D341Med (cell line): Measurements from ENCODE around the gene A4GALT.
A peak's percentile ranks its signal among the peaks of the same experiment; 100 is the strongest.

ENCODE experiments used
- DNase-seq: peaks from one replicate; pipeline ENCODE4 v3.0.0; 2012; ENCODE audit warnings: low spot score

A4GALT gene

DNA sequence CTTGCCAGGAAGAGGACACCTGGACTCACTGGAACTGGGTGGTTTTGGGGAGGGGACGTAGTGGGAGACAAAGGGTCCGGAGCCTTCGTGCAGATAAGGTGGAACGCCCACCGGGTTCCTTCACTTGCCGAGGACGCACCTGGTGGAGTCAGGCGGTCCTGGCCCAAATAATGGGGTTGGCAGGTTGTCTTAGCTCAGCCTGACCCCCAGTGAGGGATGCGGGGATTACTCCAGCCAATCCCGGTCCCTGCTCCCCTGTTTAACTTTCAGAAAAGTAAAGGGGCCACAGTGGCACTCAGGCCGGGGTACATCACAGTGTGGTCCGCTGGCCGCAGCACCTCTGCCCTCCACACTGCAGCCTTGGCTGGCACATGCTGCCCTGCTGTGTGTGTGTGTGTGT is 18.0 kb downstream of the A4GALT start:
- peak; percentile 15 for DNase-seq

DNA sequence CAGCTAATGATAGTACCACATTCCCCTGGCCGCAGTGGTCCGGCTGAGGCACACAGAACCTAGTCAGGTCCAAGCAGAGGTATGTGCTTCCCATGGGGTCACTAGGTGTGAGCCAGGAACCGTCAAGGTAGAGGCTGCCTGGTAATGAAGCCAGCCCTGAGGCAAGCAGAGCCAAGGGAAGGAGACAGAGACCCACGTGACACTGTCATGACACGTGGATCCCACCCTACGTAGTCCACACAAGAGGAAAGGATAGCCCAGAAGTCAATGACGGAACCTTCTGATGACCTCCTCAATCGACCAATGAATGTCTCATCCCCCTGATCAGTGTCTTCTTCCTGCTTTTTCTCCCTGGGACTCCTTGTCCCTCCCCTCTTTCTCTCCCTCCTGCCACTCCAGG is 19.0 kb downstream of the A4GALT start:
- peak; percentile 12 for DNase-seq

DNA sequence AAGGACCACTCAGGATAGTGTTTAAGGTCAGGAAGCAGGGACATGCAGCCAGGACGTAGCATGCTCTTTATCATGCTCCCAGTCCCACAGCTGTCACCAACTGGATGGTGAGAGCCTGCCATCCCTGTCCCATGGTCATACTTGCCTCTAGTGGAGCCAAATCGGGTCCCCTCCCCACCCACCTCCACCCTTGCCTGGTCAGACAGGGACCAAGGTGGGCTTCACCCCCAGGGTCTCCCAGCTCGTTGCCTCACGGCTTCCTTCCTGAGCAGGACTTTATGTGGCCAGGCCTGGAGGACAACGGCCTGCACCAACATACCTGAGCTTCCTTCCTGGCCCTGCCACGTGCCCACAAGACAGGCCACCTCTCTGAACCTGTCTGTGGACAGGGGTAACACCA is 19.8 kb downstream of the A4GALT start:
- peak; percentile 8 for DNase-seq

DNA sequence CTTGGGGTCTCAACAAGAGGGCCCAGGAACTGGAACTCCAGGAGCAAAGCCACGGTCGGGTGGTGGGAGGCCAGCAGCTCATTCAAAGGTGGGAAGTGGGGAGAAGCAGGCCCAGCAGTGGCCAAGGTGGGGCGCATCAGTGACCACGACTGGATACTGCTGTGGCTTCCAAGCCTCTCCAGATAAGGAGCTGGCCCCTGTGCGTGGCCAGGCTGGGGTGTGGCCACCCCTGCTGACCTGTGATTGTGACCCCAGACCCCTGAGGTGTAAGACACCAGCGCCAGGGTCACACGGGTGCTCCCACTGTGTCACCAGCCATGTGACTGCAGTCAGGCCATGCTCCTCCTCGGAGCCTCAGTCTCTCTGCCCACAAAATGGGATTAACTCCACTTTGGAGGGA is 20.3 kb downstream of the A4GALT start:
- peak; percentile 15 for DNase-seq

DNA sequence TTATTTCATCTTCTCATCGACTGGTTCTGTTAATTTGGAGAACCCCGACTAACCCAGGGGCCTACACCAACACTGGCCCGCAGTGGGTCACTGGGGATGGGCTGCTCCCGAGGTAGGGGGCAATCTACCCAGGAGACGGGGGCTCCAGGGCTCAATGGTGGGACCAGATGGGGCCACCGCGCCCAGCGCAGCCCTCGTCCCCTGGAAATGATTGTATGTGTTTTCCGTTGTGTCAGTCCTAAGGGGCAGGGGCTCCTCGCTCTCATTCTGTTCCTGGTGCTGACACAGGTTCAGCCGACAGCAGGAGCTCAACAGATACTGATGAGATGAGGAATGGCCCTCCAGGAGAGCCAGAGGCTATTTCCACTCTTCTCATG is 20.7 kb downstream of the A4GALT start:
- no peak for DNase-seq

DNA sequence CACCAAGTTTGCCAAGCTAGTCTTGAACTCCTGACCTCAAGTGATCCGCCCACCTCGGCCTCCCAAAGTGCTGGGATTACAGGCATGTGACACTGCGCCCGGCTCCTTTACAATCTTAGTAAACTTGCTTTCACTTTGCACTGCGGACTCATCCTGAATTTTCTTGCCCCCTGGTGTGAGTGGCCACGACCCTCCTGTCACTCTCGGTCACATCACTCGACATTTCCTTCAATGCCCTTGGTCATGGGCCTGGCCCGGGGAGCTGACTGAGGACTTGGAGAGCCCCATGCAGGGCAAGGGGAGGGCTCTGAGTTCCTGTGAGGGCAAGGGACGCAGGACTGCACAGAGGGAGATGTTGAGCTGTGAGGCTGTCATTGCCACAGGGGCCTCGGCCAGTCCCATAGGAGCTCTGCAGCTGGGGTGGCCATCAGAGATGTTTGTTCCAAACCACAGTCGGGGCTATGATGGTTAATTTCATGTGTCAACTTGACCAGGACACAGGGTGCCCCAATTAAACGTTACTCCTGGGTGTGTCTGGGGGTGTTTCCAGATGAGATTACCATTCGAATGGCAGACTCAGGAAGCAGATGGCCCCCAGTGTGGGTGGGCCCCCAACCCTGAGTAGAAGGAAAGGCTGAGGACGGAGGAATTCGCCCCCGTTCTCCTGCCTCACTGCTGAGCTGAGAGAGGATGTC is 21.2 kb downstream of the A4GALT start:
- DNase-seq, result no peak

DNA sequence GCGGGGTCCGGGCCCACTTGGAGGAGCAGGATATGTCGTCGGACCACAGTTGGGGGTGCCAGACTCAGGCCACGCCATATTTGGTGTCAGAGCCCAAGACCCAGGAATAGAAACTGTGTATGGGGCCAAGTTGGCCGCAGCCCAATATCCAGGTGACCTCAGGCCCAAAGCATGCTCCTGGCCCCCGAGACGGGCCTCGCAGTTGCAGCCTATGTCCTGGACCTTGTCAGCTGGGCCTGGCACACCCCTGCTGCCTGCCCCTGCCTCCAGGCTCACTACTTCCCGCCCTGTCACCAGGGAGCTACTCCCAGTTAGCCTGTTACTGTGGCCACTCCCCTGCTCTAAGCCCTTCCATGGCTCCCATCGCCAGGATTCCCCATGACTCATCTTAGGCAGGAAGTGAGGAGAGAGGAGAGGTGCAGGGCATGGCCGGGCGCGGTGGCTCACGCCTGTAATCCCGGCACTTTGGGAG is 23.1 kb downstream of the A4GALT start:
- DNase-seq, result peak; percentile 30

DNA sequence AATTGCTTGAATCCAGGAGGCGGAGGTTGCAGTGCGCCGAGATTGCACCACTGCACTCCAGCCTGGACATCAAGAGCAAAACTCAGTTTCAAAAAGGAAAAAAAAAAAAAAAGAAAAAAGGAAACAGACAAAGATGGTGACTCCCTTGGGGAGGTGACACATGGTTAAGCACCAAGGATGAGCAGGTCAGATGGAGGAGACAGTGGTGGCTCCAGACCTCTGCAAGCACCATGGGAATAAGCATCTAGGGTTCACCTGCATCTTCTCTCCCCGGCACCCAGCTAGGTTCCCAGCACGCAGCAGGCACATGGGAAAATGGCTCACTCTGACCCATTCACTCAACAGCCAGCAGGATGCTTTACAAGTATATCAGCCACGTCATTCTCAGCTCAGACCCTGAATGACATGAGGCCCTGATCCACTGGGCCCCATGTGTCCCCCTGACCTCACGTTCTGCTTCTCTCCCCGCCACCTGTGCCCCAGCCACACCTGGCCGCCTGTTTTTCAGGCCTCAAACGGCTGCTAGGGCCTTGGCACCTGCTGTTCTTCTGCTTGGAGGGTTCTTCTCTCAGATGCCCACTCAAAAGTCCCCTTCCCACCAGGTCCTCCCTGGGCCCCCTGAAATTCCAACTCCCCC is 24.2 kb downstream of the A4GALT start:
- peak; percentile 27 for DNase-seq

DNA sequence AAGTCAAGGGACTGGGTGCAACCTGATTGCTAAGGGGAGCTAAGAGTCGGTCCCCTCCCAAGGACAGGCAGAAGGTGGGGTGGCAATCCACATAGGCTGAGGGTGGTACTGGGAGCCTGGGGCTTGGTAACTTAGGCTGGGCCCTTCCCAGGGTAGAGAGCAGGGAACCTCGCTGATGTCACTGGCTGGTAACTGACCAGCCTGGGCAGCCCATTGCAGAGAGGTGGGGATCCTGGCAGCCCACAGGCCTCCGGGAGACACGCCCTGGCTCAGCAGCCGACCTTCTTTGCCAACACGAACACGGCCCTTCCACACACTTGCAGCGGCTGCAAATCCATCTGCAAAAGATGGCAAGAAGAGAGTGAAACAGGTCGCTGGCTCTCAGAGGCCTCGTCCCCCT is 25.4 kb downstream of the A4GALT start:
- DNase-seq, result no peak

DNA sequence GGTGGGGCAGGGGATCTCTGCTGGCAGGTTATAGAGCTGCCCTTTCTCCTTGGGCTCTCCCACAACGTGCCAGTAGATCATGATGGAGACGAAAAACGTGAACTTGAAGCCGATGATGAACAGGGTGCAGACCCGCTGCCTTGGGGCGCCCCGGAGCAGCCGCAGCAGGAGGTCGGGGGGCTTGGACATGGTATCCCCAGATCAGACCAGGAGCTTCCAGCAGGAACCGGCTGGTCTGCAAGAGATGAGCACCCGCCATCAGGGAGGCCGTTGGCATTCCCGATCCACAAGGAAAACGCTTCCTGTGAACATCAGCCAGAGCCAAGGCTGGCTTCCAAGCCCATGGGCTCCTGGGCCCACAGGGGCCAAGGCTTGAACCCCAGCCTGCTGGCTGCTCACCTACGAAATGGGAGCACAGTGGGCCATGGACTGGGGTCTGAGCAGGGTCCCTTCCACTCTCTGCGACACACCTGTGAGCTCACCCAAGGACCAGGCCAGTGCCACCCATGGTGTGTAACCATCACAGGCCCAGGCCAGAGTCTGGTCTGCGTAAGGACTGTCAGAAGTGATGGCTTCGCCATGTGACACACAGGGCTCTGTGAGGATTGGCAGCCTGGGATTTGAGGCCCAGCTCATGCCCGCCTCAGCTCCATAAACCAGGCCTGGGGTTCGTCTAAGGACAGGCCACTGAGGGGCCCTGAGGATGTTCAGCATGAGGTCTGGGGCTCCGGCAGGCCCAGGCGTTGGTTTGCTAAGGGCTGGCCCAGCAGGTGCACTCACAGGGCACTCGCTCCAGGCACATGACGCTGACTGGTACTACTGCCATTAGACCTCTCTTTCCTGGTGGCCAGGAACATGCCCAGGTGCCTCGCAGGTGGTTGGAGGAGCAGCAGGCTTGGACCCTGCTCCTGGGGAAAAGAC is 26.6 kb downstream of the A4GALT start:
- DNase-seq, result peak; percentile 17

DNA sequence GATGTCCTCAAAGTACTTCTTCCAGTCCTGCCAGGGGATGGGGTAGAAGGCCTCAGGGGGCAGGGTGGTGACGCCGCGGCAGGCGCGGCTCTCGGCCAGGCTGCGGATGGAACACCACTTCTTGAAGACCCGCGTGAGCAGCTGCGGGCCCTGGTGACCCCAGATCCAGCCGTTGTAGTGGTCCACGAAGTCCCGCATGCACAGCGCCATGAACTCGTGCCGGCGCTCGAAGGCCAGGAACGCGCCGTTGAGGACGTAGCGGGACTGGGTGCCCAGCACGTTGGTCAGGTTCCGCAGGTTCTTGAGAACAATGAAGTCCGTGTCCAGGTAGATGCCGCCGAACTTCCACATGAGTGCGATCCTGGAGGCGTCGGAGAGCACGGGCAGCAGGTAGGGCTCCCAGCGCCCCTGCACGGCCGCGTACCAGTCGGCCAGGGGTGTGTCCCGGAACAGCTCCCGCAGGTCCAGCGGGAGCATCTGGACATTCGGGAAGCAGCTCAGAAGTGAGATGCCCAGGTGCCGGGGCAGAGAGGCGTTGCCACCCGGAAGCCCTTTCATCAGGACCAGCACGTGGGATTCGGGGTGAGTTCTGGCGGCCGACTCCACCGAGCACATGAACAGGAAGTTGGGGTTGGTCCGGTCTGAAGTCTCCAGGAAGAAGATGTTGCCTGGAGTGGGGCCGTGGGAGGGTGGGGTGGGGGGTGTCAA is 27.5 kb downstream of the A4GALT start:
- DNase-seq, result peak; percentile 18

DNA sequence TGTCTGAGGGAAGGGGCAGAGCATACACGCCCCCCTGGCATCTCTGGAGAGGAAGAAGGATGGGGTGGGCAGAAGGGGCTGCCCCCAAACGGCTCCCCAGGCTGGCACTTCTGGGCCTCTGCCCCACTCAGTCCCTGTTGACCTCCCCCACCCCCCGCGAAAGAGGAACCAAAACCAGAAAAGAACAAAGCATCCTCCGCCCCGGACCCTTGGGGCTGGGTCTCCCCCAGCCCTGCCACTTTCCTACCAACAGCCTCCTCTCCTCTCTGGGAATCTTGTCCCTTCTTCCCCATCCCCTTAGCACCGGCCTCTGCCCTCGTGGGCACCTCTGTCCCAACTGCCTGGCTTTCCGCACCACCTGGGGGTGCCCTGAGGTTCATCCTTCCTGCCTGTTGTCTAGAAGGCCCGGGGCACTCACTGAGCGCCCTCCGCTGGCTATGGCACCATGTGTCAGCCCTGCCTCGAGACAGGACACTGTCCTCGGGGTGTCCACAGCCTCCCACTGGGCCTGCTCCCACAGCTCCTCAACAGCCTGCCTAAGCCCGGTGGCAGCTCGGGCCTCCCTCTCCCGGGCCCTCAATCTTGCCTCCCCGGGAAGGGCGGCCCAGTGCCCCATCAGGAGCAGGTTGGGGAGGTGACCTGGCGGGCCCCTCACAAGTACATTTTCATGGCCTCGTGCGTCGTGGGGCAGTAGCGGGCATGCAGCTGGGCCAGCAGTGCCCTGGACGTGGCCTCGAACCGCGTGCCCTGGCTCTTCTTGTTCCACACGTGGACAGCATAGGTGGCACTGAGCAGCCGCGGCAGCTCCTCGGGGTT is 28.2 kb downstream of the A4GALT start:
- peak; percentile 40 for DNase-seq

DNA sequence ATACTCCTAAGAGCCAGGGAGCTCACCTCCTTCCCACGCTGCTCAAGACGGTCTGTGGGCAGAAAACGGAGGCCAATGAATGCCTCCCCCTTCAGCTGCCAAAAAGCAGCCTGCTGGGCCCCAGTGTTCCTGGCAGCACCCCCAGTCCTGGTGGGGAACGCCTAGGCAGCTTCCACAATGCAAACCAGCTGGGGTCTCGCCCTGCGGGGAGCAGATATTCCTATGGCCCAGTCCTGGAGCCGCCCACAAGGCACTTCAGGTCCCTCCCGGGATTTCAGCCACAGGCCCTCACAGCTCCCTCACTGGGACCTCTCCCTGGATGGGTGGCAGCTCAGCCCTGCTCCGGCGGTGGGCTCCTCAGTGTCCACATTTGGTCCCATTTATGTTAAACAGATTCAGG is 29.2 kb downstream of the A4GALT start:
- peak; percentile 17 for DNase-seq

DNA sequence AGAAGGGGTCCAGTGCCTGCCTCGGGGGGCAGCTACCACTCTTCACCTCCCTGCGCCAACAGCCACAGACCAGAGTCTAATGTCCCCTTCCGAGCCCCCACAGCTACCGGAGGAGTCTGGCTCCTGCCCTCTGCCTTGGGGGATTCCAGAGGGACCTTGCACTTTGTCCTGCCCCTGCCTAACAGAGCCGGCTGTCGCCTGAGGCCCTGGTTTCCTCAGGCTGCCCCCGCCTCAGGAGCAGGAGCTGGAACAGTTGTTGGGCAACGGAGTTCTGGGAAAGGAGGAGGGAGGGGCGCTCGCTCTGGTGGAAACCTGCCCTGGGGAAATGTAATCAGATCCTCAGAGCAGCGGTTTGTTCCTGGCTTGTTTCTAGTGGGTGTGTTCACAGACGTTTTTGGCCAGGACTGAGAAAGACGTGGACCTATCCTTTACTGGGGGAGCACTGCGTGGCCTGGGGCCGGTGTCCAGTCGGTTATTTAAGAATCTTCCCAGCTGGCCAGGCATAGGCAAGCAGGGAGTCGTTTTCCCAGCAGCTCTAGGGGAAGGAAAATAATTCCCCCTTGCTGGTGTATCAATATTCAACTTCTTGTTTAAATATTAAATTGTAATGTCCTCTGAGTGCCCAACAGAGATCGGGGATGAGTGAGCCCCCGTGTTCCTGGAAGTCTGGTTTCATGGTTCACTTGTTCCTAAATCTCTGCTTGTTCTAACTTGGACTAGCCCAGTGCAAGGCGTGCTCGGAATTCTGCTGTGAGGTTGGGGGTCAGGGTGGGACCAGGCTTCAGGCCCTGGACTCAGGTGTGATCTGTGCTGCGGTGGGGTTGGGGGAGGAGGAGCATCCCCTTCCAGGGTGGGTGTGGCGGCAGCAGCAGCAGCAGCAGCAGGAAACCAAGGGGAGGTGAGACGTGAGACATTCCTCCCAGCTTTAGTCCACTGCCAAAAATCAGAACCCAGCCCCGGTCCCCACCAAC is 32.1 kb downstream of the A4GALT start:
- peak; percentile 84 for DNase-seq

DNA sequence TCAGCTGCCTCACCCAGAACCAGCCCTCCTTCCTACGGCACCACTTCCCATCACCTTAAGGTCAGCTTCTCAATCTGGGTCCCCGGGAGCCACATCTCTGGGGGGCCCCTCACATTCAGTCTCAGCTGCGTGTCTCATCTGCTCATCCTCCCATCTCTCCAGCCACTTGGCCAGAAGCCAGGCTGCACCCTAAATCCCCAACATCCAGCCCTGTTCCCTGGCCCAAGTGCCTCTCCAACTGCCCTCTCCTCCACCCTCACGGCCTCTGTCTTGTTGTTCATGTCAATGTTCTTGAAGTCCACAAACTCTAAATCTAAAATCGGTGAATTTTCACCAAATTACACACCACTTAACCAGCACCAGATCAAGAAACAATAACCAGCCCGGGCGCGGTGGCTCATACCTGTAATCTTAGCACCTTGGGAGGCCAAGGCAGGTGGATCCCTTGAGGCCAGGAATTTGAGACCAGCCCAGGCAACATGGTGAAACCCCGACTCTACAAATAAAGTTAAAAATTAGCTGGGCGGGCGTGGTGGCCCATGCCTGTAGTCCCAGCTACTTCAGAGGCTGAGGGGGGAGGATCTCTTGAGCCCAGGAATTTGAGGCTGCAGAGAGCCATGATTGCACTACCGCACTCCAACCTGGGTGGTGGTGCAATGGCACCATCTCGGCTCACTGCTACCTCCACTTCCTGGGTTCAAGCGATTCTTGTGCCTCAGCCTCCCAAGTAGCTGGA is 33.7 kb downstream of the A4GALT start:
- DNase-seq, result no peak

DNA sequence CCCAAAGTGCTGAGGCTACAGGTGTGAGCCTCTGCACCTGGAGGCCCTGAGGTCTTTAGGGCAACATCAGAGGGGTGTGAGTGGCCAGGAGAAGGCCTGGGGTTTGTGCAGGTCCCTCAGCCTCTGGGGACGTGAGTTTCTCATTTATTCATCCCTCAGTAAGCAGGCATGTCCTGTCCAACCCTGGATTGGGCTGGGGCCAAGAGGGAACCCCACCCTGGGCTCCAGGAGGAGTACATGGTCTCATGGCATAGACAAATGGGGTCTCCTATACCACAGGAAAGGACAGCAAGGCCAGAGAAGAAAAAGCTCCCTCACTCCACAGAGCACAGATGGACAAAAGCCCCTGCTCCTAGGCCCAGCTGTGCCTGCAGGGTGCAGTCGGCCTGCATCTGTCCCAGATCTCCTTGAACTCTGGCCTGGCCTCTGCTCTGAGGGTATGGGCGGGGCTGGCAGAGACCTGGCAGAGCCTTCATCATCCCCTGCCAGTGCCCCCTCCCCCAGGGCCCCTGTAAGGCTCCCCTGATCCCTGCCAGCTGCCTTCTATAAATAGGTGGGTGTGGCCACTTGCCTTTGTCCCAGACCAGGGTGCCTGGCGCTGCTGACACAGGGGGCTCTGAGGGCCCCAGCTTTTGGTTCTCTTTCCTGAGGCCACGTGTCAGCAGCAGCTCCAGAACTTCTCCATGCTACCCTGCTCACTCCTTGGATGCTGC is 34.6 kb downstream of the A4GALT start:
- DNase-seq, result peak; percentile 65

DNA sequence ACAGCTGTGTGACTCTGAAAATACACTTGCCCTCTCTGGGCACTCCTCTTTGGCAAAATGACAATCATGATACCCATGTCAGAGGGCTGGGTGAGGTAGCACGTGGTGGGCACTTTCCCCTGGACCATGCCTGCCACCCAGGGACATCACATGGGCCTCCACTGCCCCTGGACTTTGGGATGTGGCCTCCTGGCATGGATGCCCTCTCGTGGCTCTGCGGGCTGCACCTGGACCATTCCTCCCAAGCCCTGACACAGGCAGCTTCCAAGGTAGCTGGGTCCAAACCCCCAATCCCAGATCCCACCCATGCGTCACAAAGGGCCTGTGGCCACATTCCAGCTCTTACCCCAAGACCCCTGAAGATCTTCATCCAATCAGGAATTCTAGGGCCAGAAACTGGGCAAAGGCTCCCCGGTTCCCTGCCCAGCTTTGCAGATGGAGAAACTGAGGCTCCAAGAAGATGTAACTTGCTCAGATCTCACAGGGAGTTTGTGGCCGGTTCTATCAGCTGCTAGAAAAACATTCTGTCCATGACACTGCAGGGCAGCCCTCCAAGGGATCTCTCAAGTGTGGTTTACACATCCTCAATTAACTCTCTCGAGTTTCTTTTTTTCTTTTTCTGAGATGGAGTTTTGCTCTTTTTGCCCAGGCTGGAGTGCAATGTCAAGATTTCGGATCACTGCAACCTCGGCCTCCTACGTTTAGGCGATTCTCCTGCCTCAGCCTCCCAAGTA is 36.0 kb downstream of the A4GALT start:
- no peak for DNase-seq
